HEK293T (cell line): ENCODE results near the gene SERPINE1.

Experiments
- ELF4 ChIP-seq: fragments of 450-650 bp; IDR thresholded peaks from 2 replicates; pipeline ENCODE4 v1.6.1; 2017; ENCODE audit warnings: antibody characterized with exemption
- FOXA1 ChIP-seq: fragments of 450-650 bp; IDR thresholded peaks from 2 replicates; pipeline ENCODE4 v1.6.1; 2016; ENCODE audit warnings: mild to moderate bottlenecking
- FOXK2 ChIP-seq: fragments of 450-650 bp; IDR thresholded peaks from 2 replicates; pipeline ENCODE4 v1.6.1; 2016; ENCODE audit warnings: mild to moderate bottlenecking
- SP1 ChIP-seq: fragments of 450-650 bp; IDR thresholded peaks from 2 replicates; pipeline ENCODE4 v1.6.1; 2017
- ZNF384 ChIP-seq: fragments of 450-650 bp; IDR thresholded peaks from 2 replicates; pipeline ENCODE4 v1.6.1; 2016

GRCh38 chr7:101161692-101162471, 35.0 kb downstream of the SERPINE1 start:
- TF ChIP-seq FOXA1 (no peak), SP1 (no peak), FOXK2 (no peak), ELF4 (no peak), ZNF384 (no peak; the same call in 1 of the 2 replicates)
